Mesenteric fat pad (tissue), 1 donor: ENCODE measurements around the gene GDF3. TPM values are rescaled to one million over a fixed set of nuclear protein-coding genes. Genes with fewer than 3 reads are reported as not detected.
"Not testable (repeated sequence)": the region's sequence is repeated elsewhere in the genome, so short reads cannot be mapped to it uniquely, and the experiment has no call there.

Experiments
- DNase-seq: peaks from one replicate; pipeline ENCODE4 v3.0.0-alpha.2; 2020; ENCODE audit warnings: low spot score
- total RNA-seq: library from RNA; stranded (reverse); fragmentation: NEBNext Ultra II Directional; extraction: Animal tissue kit (Norgen Biotek cat#: 25700); gene quantifications from one replicate; pipeline ENCODE4 v1.2.1, GENCODE V29; 2021
- donor health status: DM: yes; HTN: yes; CAD: no.

The GDF3 gene
- total RNA-seq, 1 donor from 2014 or later: 0.26 TPM

GRCh38 chr12:7668171-7668570 lies 27.4 kb downstream of the GDF3 start:
- no peak for DNase-seq

GRCh38 chr12:7667125-7667524 lies 28.4 kb downstream of the GDF3 start:
- no peak for DNase-seq

- DNase-seq: no peak
Measured at GRCh38 chr12:7666595-7666994, 29.0 kb downstream of the GDF3 start.

- DNase-seq: no peak
Measured at GRCh38 chr12:7661741-7662140, 33.8 kb downstream of the GDF3 start.

- no peak for DNase-seq
Measured at GRCh38 chr12:7656121-7656520, 39.5 kb downstream of the GDF3 start.

GRCh38 chr12:7650091-7650490 lies 45.5 kb downstream of the GDF3 start:
- no peak for DNase-seq

GRCh38 chr12:7647071-7647470 lies 48.5 kb downstream of the GDF3 start:
- no peak for DNase-seq

GRCh38 chr12:7646178-7646475 lies 49.4 kb downstream of the GDF3 start:
- no peak for DNase-seq

GRCh38 chr12:7645395-7646177 lies 50.0 kb downstream of the GDF3 start:
- DNase-seq: no peak

GRCh38 chr12:7642876-7643309 lies 52.7 kb downstream of the GDF3 start:
- DNase-seq: no peak

GRCh38 chr12:7642287-7642686 lies 53.3 kb downstream of the GDF3 start:
- no peak for DNase-seq

GRCh38 chr12:7640123-7640995 lies 55.2 kb downstream of the GDF3 start:
- DNase-seq: not testable (repeated sequence)

Other genes starting within 250 kb of the GDF3 start
- 943 TPM for gene CD163, start 192.0 kb downstream of the GDF3 start, total RNA-seq
- gene APOBEC1, start 29.9 kb downstream of the GDF3 start, total RNA-seq: not detected
- gene DPPA3, start 15.7 kb upstream of the GDF3 start, total RNA-seq: not detected
- not detected for gene CLEC4C, start 51.6 kb upstream of the GDF3 start, total RNA-seq
- gene NANOGNB, start 69.4 kb upstream of the GDF3 start, total RNA-seq: not detected
- 0.35 TPM for gene NANOG, start 93.6 kb upstream of the GDF3 start, total RNA-seq
- gene SLC2A14, start 177.1 kb upstream of the GDF3 start, total RNA-seq: 5.4 TPM
- 238 TPM for gene SLC2A3, start 240.4 kb upstream of the GDF3 start, total RNA-seq